VCaP (cell line): Measurements from ENCODE around the gene MYO7B.
A peak's percentile ranks its signal among the peaks of the same experiment; 100 is the strongest.

Experiments used
- H3K27ac ChIP-seq: fragments of 450-650 bp; 2 replicates; pipeline ENCODE4 v1.5.1; 2017
- CTCF ChIP-seq: fragments of 450-650 bp; conservative IDR thresholded peaks from 2 replicates; pipeline ENCODE4 v1.5.1; 2017; ENCODE audit warnings: mild to moderate bottlenecking, moderate library complexity

Gene MYO7B

DNA sequence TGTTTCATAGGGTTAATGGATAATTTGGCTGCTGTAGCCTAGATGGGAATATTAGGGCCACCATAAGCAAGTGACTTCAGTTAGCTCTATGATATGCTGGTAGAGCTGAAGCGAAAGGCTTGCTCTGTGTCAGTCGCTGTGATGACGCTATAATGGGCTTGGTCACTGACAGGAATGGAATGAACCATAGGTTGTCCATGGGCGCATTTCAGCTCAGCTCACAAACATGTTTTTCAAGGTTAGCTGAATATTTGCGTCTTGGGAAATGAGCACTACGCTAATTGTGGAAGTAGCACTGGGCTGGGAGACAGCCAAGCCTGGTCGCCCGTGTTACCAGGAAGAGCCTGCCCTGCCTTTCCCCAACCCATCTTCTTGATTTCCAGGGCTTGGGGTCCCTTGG lies 3.2 kb upstream of the MYO7B start:
- no peak for TF ChIP-seq CTCF
- H3K27ac ChIP-seq, result no peak overlapping the region

DNA sequence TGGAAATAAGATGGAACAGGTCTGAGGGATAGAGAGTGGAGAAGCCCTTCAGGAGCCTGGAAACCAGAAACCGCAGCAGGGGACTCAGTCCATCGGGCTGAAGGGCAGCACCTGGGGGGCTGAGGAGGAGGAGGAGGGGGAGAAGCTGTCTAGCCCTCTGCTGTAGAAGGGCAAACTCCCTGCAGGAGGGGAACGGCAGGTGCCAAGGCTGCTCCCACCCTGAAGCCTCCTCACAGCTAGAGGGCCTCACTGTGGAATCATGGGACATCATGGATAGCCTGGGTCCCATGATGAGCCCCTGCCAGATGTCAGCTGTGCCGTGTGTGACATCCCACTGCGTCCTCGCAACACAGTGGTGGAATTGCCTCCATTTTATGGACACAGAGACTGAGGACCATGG lies 435 bp downstream of the MYO7B start:
- no peak for TF ChIP-seq CTCF

GRCh38 chr2:127536707-127537541 lies 1.4 kb downstream of the MYO7B start:
- TF ChIP-seq CTCF, result no peak
- no peak overlapping the region for H3K27ac ChIP-seq

More for the DNA sequence above, 435 bp downstream of the MYO7B start:
- H3K27ac ChIP-seq, result no peak overlapping the region

- no peak overlapping the region for H3K27ac ChIP-seq
- TF ChIP-seq CTCF, result no peak
Measured at GRCh38 chr2:127537644-127538043, 2.2 kb downstream of the MYO7B start.

DNA sequence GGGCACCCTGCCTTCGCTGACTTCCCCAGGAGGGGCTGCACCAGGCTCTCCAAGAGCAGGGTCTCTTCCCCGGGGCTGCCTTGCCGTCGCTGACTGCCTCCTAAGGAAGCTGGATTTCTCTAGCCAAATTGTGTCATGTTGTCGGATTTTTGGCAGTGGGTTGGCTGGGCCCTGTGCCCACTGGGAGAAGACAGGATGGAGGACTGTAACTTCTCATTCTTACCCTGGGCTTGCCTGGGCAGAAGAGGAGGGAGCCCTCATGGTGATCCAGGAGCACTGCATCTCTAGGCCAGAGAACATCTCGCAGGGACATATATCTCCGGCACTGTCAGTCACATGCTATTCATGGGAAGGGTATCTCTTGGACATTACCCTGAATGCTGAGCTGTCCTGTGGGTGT lies 6.3 kb downstream of the MYO7B start:
- TF ChIP-seq CTCF, result no peak
- H3K27ac ChIP-seq, result peak overlapping the region; percentile 93

DNA sequence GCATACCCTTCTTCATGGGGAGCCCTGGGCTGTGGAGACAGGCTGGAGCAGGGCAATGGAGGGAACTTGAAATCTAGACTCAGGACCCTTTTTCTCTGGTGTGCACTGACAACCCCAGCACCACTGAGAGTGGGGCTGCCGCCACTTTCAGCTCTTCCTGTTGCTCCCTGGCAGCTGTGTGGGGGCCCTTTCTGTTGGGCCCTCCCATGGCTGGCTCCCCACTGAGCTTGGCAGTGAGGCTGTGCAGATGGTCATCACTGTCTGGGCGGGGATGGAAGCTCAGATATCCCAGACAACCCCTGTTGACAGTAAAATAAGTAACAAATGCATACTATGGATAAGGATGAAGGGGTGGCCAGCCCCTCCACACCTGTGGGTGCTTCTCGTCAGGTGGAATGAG lies 6.7 kb downstream of the MYO7B start:
- H3K27ac ChIP-seq, result peak overlapping the region; percentile 93
- no peak for TF ChIP-seq CTCF

DNA sequence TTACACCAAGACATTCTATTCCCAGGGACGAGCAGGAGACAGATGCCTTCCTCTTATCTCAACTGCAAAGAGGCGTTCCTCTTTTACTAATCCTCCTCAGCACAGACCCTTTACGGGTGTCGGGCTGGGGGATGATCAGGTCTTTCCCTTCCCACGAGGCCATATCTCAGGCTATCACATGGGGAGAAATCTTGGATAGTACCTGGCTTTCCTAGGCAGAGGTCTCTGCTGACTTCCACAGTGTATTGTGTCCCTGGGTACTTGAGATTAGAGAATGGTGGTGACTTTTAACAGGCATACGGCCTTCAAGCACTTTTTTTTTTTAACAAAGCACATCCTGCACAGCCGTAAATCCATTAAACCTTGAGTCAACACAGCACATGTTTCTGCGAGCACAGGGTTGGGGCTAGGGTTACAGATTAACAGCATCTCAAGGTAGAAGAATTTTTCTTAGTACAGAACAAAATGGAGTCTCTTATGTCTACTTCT lies 7.6 kb downstream of the MYO7B start:
- peak overlapping the region; percentile 93 for H3K27ac ChIP-seq

DNA sequence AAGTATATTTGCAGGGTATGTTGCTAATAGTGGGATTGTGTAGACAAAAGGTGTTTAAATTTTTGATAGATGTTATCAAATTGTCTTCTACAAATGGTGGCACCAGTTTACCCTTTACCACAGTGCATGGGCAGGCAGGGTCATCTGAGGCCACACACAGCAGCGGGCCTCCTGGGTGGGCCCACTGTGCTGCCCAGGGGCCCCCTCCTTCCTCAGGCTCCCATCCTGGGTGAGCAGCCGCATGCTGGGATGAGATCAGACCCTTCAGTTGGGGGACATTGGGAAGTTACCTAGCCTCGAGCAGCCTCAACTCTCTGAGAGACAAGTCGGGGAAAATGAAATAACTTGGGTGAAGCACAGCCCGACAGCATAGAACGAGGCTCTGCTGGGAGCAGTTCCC lies 9.7 kb downstream of the MYO7B start:
- no peak for TF ChIP-seq CTCF

More for the DNA sequence above, 9.7 kb downstream of the MYO7B start:
- peak overlapping the region; percentile 93; the same call in 1 of the 2 replicates for H3K27ac ChIP-seq
